Endodermal cell (in vitro differentiated cells): ENCODE data around the gene TRERF1. TPM values are rescaled to one million over a fixed set of nuclear protein-coding genes. Genes with fewer than 3 reads are reported as not detected.

Experiments
- DNase-seq: peaks from one replicate; pipeline ENCODE4 v3.0.0-alpha.2; 2017
- H3K27ac ChIP-seq: 2 replicates; pipeline ENCODE4 v1.5.1; 2013; ENCODE audit warnings: mild to moderate bottlenecking, low read depth, low read length, moderate library complexity
- H3K27me3 ChIP-seq: 2 replicates; pipeline ENCODE4 v1.6.1; 2013; ENCODE audit warnings: mild to moderate bottlenecking, low read length, moderate library complexity; ENCODE audit not compliant: insufficient read depth, control insufficient read depth, poor library complexity, severe bottlenecking
- H3K36me3 ChIP-seq: 2 replicates; pipeline ENCODE4 v1.7.0; 2013; ENCODE audit warnings: mild to moderate bottlenecking, low read length, moderate library complexity; ENCODE audit not compliant: control insufficient read depth, insufficient read depth
- H3K4me1 ChIP-seq: one replicate; pipeline ENCODE4 v1.7.0; 2013; ENCODE audit warnings: low read length; ENCODE audit not compliant: control insufficient read depth, insufficient read depth
- H3K4me3 ChIP-seq: 2 replicates; pipeline ENCODE4 v1.5.1; 2013; ENCODE audit warnings: mild to moderate bottlenecking, low read length, moderate library complexity
- H3K9ac ChIP-seq: 2 replicates; pipeline ENCODE4 v1.6.1; 2013; ENCODE audit warnings: mild to moderate bottlenecking, low read length, moderate library complexity; ENCODE audit not compliant: poor library complexity, severe bottlenecking; ENCODE audit errors: extremely low read depth
- H3K9me3 ChIP-seq: 2 replicates; pipeline ENCODE4 v1.6.1; 2013; ENCODE audit warnings: mild to moderate bottlenecking, low read length, moderate library complexity; ENCODE audit not compliant: control insufficient read depth
- H3K27ac Mint-ChIP-seq: 2 replicates; pipeline ENCODE4 v1.8.0; 2020; ENCODE audit warnings: mixed read lengths
- H3K27me3 Mint-ChIP-seq: 2 replicates; pipeline ENCODE4 v1.8.0; 2021; ENCODE audit warnings: mild to moderate bottlenecking, mixed read lengths; ENCODE audit not compliant: insufficient read depth
- H3K36me3 Mint-ChIP-seq: 2 replicates; pipeline ENCODE4 v1.8.0; 2020; ENCODE audit warnings: low read depth, mixed read lengths
- H3K4me1 Mint-ChIP-seq: 2 replicates; pipeline ENCODE4 v1.8.0; 2020; ENCODE audit warnings: mixed read lengths
- H3K4me3 Mint-ChIP-seq: 2 replicates; pipeline ENCODE4 v1.8.0; 2020; ENCODE audit warnings: mild to moderate bottlenecking, moderate library complexity, mixed read lengths
- H3K9me3 Mint-ChIP-seq: 2 replicates; pipeline ENCODE4 v1.8.0; 2020; ENCODE audit warnings: mild to moderate bottlenecking, mixed read lengths
- WGBS, 2 experiments: methylation state at CpG; one replicate each; pipeline versions ENCODE4 v1.1.5 to v1.1.7; 2013; ENCODE audit warnings: missing lambda C conversion rate in 2 of 2, mixed read lengths in 1 of 2; ENCODE audit not compliant: insufficient coverage in 1 of 2, insufficient read length in 1 of 2; 5-methylcytosine and 5-hydroxymethylcytosine counted together
- total RNA-seq, 2 donors: library from RNA; stranded (reverse); fragmentation: NEBNext Ultra II Directional in 1 of 2; extraction: Animal tissue kit (Norgen Biotek cat#: 25700) in 1 of 2; gene quantifications; 2 replicates in 1 of 2; 3 replicates in 1 of 2; pipeline ENCODE4 v1.2.1, GENCODE V29; 2021
- TF ChIP-seq, protein P1 (sequence below): fragments of 200-600 bp; sonication (generic); conservative IDR thresholded peaks from 2 replicates; pipeline ENCODE4 v1.5.0; 2021; ENCODE audit warnings: antibody characterized with exemption, mild to moderate bottlenecking

The TRERF1 gene
- total RNA-seq, 2 donors from 2014 or later: 4.7 to 5.3 TPM

DNA sequence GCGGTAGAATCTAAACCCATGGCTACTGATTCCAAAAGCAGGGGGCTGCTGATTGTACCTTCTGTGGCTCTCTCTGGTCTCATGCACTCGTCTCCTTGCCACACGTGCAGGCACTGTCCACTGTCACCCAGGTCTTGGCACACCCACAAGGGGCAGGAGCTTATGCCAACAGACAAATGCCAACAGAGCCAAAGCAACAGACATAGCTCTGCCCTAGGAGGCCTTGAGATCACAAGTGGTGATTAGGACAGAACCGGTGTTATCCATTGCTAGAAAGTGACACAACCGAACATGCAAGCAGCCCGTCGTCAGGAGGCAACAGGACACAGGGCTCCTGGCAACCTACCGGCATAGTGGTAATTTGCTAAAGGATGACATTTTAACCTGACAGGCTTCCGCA, 197.2 kb downstream of the TRERF1 start:
- TF ChIP-seq, protein P1, sequence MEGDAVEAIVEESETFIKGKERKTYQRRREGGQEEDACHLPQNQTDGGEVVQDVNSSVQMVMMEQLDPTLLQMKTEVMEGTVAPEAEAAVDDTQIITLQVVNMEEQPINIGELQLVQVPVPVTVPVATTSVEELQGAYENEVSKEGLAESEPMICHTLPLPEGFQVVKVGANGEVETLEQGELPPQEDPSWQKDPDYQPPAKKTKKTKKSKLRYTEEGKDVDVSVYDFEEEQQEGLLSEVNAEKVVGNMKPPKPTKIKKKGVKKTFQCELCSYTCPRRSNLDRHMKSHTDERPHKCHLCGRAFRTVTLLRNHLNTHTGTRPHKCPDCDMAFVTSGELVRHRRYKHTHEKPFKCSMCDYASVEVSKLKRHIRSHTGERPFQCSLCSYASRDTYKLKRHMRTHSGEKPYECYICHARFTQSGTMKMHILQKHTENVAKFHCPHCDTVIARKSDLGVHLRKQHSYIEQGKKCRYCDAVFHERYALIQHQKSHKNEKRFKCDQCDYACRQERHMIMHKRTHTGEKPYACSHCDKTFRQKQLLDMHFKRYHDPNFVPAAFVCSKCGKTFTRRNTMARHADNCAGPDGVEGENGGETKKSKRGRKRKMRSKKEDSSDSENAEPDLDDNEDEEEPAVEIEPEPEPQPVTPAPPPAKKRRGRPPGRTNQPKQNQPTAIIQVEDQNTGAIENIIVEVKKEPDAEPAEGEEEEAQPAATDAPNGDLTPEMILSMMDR: no peak
- no peaks in the 10 kb centered on the region for H3K27me3 ChIP-seq
- H3K4me1 Mint-ChIP-seq: peaks cover 19% of the 10 kb centered on the region
- no peak overlapping the region for H3K4me3 ChIP-seq
- WGBS, 2 experiments: 93% methylated on average over 9 of the region's 9 CpGs
- H3K4me1 ChIP-seq: peaks cover 4% of the 10 kb centered on the region
- no peak overlapping the region for H3K27ac ChIP-seq
- H3K36me3 Mint-ChIP-seq: no peaks in the 10 kb centered on the region
- no peaks in the 10 kb centered on the region for H3K27me3 Mint-ChIP-seq
- H3K4me3 Mint-ChIP-seq: no peak overlapping the region
- H3K9me3 Mint-ChIP-seq: no peaks in the 10 kb centered on the region
- DNase-seq: no peak
- no peaks in the 10 kb centered on the region for H3K9me3 ChIP-seq
- no peak overlapping the region for H3K27ac Mint-ChIP-seq
- H3K36me3 ChIP-seq: no peaks in the 10 kb centered on the region
- H3K9ac ChIP-seq: no peak overlapping the region

DNA sequence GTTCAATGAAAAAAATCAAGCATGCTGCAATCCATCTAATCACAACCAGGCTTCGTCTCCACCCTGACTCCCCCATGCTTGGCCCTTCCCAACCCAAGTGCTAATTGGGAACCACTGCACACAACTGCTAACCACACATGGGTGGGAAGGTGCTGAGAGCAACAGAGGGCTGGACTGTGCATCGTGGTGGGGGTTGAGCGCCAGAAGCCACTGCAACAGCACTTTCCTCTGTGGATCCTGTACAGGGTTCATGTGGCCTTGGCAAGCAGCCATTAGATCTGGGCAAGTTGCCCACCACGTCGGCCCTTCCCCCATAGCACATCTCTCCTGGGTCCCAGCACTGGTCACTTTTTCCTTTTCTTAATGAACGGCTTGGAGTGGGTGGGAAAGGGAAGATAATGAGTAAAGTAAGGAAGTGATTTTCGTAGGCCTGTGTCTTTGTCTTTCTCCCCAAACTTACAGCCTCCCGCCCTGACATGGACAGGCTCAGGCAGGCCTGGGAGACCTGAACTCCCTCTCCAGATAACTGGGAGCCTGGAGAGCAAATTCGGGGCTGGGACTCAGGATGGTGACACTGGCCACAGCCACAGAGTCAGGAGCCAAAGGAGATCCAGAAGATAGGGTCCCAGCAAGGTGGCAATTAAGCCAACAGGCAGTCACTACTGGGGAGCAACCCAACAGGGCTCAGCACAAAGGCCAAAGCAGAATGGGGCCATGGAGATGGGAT, 199.7 kb downstream of the TRERF1 start:
- no peak overlapping the region for H3K27ac ChIP-seq
- DNase-seq: no peak
- H3K9ac ChIP-seq: no peak overlapping the region
- TF ChIP-seq, protein P1: no peak
- H3K36me3 ChIP-seq: no peaks in the 10 kb centered on the region
- H3K27me3 ChIP-seq: no peaks in the 10 kb centered on the region
- H3K4me1 Mint-ChIP-seq: peaks cover 8% of the 10 kb centered on the region
- 88 to 100% methylated on average over 2 to 8 of the region's 9 CpGs for WGBS, 2 experiments
- H3K4me1 ChIP-seq: no peaks in the 10 kb centered on the region
- H3K4me3 Mint-ChIP-seq: no peak overlapping the region
- H3K36me3 Mint-ChIP-seq: no peaks in the 10 kb centered on the region
- no peaks in the 10 kb centered on the region for H3K27me3 Mint-ChIP-seq
- H3K9me3 ChIP-seq: no peaks in the 10 kb centered on the region
- no peak overlapping the region for H3K4me3 ChIP-seq
- H3K27ac Mint-ChIP-seq: no peak overlapping the region
- H3K9me3 Mint-ChIP-seq: no peaks in the 10 kb centered on the region

DNA sequence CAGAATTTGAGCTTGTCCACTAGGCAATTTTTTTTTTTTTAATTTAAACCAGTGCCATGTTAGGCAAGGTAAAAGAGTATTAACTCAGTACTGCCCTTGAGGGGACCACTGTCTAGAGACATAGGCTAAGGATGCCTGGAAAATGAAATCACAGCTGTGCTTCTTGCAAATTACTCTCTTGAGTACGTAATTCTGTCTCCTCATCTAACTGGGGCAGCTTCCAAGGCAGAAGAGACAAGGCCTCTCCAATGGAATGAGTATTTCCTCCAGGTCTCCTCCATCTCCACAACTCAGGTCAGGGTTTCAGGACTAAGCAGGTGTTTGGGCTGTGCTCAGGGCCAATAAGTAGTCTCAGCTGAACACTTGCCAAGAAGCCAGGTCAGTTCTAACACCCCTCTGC, 200.2 kb downstream of the TRERF1 start:
- H3K4me1 Mint-ChIP-seq: peaks cover 6% of the 10 kb centered on the region
- Histone ChIP-seq H3K9me3 (no peaks in the 10 kb centered on the region), H3K27ac (no peak overlapping the region), H3K36me3 (no peaks in the 10 kb centered on the region), H3K4me1 (no peaks in the 10 kb centered on the region), H3K9ac (no peak overlapping the region), H3K27me3 (no peaks in the 10 kb centered on the region), H3K4me3 (no peak overlapping the region)
- no peaks in the 10 kb centered on the region for H3K9me3 Mint-ChIP-seq
- 87 to 100% methylated on average over 1 of the region's 1 CpG for WGBS, 2 experiments
- no peak overlapping the region for H3K27ac Mint-ChIP-seq
- TF ChIP-seq, protein P1: no peak
- no peak for DNase-seq
- no peaks in the 10 kb centered on the region for H3K27me3 Mint-ChIP-seq
- no peak overlapping the region for H3K4me3 Mint-ChIP-seq
- no peaks in the 10 kb centered on the region for H3K36me3 Mint-ChIP-seq
